Peyer's patch (tissue), 4 donors: Measurements from ENCODE around the gene DNAH14.
"Not testable (repeated sequence)": the region's sequence is repeated elsewhere in the genome, so short reads cannot be mapped to it uniquely, and the experiment has no call there.

Experiments
- POLR2A ChIP-seq, 2 donors: fragments of 450-650 bp; IDR thresholded peaks; one replicate each; pipeline ENCODE4 v1.5.1; 2017; ENCODE audit warnings: antibody characterized with exemption in 2 of 2, mild to moderate bottlenecking in 2 of 2, moderate library complexity in 2 of 2
- TF ChIP-seq, protein P1 (sequence below), 6 experiments: fragments of 450-650 bp in 4 of 6; fragments of 200-600 bp in 2 of 6; sonication (generic) in 1 of 6; IDR thresholded peaks; one replicate each; pipeline ENCODE4 v1.5.1; 2017 to 2019; ENCODE audit warnings: antibody characterized with exemption in 6 of 6, mild to moderate bottlenecking in 3 of 6, moderate library complexity in 1 of 6

DNA sequence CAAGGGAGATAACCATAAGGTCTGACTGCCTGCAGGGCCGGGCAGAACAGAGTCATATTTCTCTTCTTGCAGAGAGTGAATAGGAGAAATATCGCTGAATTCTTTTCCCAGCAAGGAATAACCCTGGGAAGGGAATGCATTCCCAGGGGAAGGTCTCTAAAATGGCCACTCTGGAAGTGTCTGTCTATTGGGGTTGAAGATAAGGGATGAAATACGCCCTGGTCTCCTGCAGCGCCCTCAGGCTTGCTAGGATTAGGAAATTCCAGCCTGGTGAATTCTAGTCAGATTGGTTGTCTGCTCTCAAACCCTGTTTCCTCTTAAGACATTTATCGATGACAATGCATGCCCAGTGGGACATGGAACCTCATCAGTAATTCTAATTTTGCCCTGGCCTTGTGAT lies 76.9 kb downstream of the DNAH14 start:
- TF ChIP-seq, protein P1, sequence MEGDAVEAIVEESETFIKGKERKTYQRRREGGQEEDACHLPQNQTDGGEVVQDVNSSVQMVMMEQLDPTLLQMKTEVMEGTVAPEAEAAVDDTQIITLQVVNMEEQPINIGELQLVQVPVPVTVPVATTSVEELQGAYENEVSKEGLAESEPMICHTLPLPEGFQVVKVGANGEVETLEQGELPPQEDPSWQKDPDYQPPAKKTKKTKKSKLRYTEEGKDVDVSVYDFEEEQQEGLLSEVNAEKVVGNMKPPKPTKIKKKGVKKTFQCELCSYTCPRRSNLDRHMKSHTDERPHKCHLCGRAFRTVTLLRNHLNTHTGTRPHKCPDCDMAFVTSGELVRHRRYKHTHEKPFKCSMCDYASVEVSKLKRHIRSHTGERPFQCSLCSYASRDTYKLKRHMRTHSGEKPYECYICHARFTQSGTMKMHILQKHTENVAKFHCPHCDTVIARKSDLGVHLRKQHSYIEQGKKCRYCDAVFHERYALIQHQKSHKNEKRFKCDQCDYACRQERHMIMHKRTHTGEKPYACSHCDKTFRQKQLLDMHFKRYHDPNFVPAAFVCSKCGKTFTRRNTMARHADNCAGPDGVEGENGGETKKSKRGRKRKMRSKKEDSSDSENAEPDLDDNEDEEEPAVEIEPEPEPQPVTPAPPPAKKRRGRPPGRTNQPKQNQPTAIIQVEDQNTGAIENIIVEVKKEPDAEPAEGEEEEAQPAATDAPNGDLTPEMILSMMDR (IDR thresholded peaks at IDR 0.05): not testable (repeated sequence)
- TF ChIP-seq POLR2A (IDR thresholded peaks at IDR 0.05): not testable (repeated sequence)
